Myocyte (in vitro differentiated cells): ENCODE results near the gene PBLD. TPM values are rescaled to one million over a fixed set of nuclear protein-coding genes. Genes with fewer than 3 reads are reported as not detected.

Source experiments
- DNase-seq: peaks from one replicate; pipeline ENCODE4 v3.0.0-alpha.2; 2012; ENCODE audit warnings: low read depth
- polyA plus RNA-seq: library from polyadenylated mRNA; unstranded; fragments of >200 nt; gene quantifications from one replicate; pipeline ENCODE4 v1.2.1, GENCODE V29; 2012; ENCODE audit warnings: missing spikeins
- total RNA-seq: library from RNA; depleted of rRNA; stranded (reverse); fragments of >200 nt; gene quantifications from 2 replicates; pipeline ENCODE4 v1.2.3, GENCODE V29; 2014

The PBLD gene
- total RNA-seq = 9.2 and 10.5 TPM in 2 replicates
- polyA plus RNA-seq = 7.2 TPM

GRCh38 chr10:68332259-68333057 lies at the start of gene PBLD:
TSS of gene PBLD (minus strand) at chr10:68332928. CDS start at chr10:68306844, 26,084 bp downstream.
- peak; percentile 88 for DNase-seq

- DNase-seq = no peak
Observed at GRCh38 chr10:68371604-68372003, 38.9 kb upstream of the PBLD start.

GRCh38 chr10:68367121-68367520 lies 34.4 kb upstream of the PBLD start:
- DNase-seq = no peak

- DNase-seq = no peak
Observed at GRCh38 chr10:68366600-68366999, 33.9 kb upstream of the PBLD start.

GRCh38 chr10:68365611-68366010 lies 32.9 kb upstream of the PBLD start:
- no peak for DNase-seq

- no peak for DNase-seq
Observed at GRCh38 chr10:68364101-68364886, 31.6 kb upstream of the PBLD start.

- no peak for DNase-seq
Observed at GRCh38 chr10:68362590-68362989, 29.9 kb upstream of the PBLD start.

GRCh38 chr10:68359189-68359588 lies 26.5 kb upstream of the PBLD start:
- DNase-seq = no peak

GRCh38 chr10:68353537-68353936 lies 20.8 kb upstream of the PBLD start:
- DNase-seq = no peak

GRCh38 chr10:68348265-68348741 lies 15.6 kb upstream of the PBLD start:
- DNase-seq = peak; percentile 40

- no peak for DNase-seq
Observed at GRCh38 chr10:68346774-68347173, 14.0 kb upstream of the PBLD start.

GRCh38 chr10:68345621-68346020 lies 12.9 kb upstream of the PBLD start:
- no peak for DNase-seq

- DNase-seq = no peak
Observed at GRCh38 chr10:68342909-68343516, 10.3 kb upstream of the PBLD start.

- DNase-seq = no peak
Observed at GRCh38 chr10:68340358-68341080, 7.8 kb upstream of the PBLD start.

- DNase-seq = no peak
Observed at GRCh38 chr10:68336754-68337351, 4.1 kb upstream of the PBLD start.

- no peak for DNase-seq
Observed at GRCh38 chr10:68334672-68335467, 2.1 kb upstream of the PBLD start.

GRCh38 chr10:68333440-68334431 lies 1.0 kb upstream of the PBLD start:
- no peak for DNase-seq

GRCh38 chr10:68333058-68333395 lies 299 bp upstream of the PBLD start:
- DNase-seq = no peak
